Right lobe of liver (tissue), 4 donors: ENCODE results near the gene ANKRD29.

Experiments used
- POLR2A ChIP-seq: fragments of 450-650 bp; IDR thresholded peaks from one replicate; pipeline ENCODE4 v1.6.1; 2017; ENCODE audit warnings: antibody characterized with exemption, mild to moderate bottlenecking
- TF ChIP-seq, protein P1 (sequence below), 4 donors: fragments of 200-600 bp in 3 of 4; fragments of 450-650 bp in 1 of 4; IDR thresholded peaks; one replicate each; pipeline versions ENCODE4 v1.5.1 to v1.8.0; 2016 to 2022; ENCODE audit warnings: antibody characterized with exemption in 4 of 4, mild to moderate bottlenecking in 2 of 4
- donor health status: DM: no; HTN: no; CAD: no.
- donor health status: DM: no; HTN: no; CAD: no.
- donor health status: DM: no; HTN: yes; CAD: no.

DNA sequence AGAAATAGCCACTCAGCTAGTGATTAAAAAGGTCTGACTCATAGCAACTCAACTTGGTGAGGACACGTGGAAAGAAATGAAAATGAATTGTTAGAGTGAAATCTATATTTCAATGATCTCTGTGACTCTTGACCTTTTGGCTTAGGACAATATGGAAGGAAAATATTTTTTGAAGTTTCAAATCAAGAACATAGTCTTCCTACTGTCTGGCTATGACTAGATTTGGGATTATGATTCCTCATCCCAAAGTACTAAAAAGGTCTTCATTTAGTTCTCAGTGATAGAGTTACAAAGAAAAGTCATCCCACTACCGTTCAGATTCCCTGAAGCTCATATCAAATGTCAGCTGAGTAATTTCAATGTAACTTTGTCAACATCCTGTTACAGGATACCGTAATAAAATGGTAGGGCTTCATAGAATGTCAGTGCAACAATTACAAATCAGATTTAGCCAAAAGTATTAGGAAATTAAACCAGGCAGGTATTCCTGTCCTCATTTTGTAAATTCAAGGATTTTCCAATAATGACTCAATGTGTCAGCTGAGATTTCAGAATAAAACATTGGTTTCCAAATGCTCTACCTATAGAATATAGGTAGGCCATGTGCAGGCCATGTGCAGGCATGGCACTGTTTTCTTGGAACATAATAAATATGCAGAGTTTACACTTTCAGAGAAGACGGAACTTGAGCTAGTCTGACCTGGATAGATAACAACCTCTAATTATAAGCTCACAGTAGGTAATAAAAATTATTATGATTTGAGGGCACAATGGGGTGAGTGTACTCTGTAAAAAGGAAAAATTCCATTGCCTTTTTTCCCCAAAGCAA, 36.0 kb downstream of the ANKRD29 start:
- no peak for TF ChIP-seq POLR2A
- TF ChIP-seq, protein P1, sequence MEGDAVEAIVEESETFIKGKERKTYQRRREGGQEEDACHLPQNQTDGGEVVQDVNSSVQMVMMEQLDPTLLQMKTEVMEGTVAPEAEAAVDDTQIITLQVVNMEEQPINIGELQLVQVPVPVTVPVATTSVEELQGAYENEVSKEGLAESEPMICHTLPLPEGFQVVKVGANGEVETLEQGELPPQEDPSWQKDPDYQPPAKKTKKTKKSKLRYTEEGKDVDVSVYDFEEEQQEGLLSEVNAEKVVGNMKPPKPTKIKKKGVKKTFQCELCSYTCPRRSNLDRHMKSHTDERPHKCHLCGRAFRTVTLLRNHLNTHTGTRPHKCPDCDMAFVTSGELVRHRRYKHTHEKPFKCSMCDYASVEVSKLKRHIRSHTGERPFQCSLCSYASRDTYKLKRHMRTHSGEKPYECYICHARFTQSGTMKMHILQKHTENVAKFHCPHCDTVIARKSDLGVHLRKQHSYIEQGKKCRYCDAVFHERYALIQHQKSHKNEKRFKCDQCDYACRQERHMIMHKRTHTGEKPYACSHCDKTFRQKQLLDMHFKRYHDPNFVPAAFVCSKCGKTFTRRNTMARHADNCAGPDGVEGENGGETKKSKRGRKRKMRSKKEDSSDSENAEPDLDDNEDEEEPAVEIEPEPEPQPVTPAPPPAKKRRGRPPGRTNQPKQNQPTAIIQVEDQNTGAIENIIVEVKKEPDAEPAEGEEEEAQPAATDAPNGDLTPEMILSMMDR (IDR thresholded peaks at IDR 0.05), result no peak
